Measurements from ENCODE around the gene UPK3A.

The UPK3A gene

DNA sequence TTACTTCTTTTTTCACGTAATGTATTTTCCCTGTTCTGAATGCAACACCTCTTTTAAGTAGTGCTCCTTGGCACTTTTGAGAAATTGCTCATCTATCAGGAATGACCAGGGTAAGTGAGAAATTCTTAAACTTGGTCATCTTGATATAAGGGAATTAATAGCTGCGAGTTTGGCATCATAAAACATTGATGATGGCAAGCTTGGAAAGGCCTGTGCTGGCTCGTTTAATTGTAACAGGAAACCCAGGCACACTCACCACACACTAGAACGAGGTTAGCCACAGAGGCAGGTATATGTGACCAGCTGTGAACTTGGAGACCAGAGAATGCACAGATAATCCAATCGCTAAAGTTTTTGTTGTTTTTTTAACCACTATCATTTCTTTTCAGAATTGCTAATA lies 49.3 kb downstream of the UPK3A start:
- H3K4me3 ChIP-seq (ENCODE audit: low read length), result no peak overlapping the region
- no peak overlapping the region for H3K27ac ChIP-seq (ENCODE audit: low read depth, low read length)
- no peak overlapping the region for H3K9ac ChIP-seq (ENCODE audit: low read length)
- no peaks in the 10 kb centered on the region for H3K27me3 ChIP-seq (ENCODE audit: control insufficient read depth, insufficient read depth, low read length)
- H3K4me1 ChIP-seq (ENCODE audit: control insufficient read depth, insufficient read depth, low read length), result peaks cover 7% of the 10 kb centered on the region
- peaks cover 12% of the 10 kb centered on the region for H3K36me3 ChIP-seq (ENCODE audit: control insufficient read depth, insufficient read depth, low read length)

DNA sequence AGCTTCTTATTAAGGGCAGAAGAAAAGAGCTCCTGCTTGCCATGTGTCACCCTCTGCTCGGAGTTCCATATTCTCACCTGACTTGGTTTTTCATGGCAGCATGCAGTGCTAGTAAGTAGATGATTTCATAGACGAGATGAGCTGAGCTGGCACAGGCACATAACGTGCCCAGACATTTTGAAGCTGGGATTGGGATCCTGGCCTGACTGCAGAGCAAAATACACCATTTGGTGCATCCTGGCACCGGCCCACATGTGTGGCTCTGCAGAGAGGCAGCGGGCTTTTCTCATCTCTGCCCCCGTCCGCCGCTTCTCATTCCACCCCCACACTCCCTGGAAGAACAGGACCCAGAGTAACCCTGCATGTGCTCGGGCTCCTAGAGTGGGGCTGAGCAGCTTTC lies 49.8 kb downstream of the UPK3A start:
- Histone ChIP-seq H3K27ac (ENCODE audit: low read depth, low read length) (no peak overlapping the region), H3K36me3 (ENCODE audit: control insufficient read depth, insufficient read depth, low read length) (peaks cover 12% of the 10 kb centered on the region), H3K4me3 (ENCODE audit: low read length) (no peak overlapping the region), H3K9ac (ENCODE audit: low read length) (no peak overlapping the region), H3K27me3 (ENCODE audit: control insufficient read depth, insufficient read depth, low read length) (no peaks in the 10 kb centered on the region), H3K4me1 (ENCODE audit: control insufficient read depth, insufficient read depth, low read length) (peaks cover 6% of the 10 kb centered on the region)

- Histone ChIP-seq H3K4me3 (ENCODE audit: low read length) (no peak overlapping the region), H3K27me3 (ENCODE audit: control insufficient read depth, insufficient read depth, low read length) (no peaks in the 10 kb centered on the region), H3K9ac (ENCODE audit: low read length) (no peak overlapping the region), H3K4me1 (ENCODE audit: control insufficient read depth, insufficient read depth, low read length) (peaks cover 6% of the 10 kb centered on the region), H3K36me3 (ENCODE audit: control insufficient read depth, insufficient read depth, low read length) (peaks cover 14% of the 10 kb centered on the region), H3K27ac (ENCODE audit: low read depth, low read length) (no peak overlapping the region)
Observed at GRCh38 chr22:45335021-45335818, 50.5 kb downstream of the UPK3A start.

GRCh38 chr22:45335854-45336522 lies 51.2 kb downstream of the UPK3A start:
- H3K27me3 ChIP-seq (ENCODE audit: control insufficient read depth, insufficient read depth, low read length), result no peaks in the 10 kb centered on the region
- H3K36me3 ChIP-seq (ENCODE audit: control insufficient read depth, insufficient read depth, low read length), result peaks cover 10% of the 10 kb centered on the region
- peaks cover 6% of the 10 kb centered on the region for H3K4me1 ChIP-seq (ENCODE audit: control insufficient read depth, insufficient read depth, low read length)
- H3K27ac ChIP-seq (ENCODE audit: low read depth, low read length), result peak overlapping the region; percentile 44
- H3K9ac ChIP-seq (ENCODE audit: low read length), result no peak overlapping the region
- no peak overlapping the region for H3K4me3 ChIP-seq (ENCODE audit: low read length)

- H3K4me3 ChIP-seq (ENCODE audit: low read length), result no peak overlapping the region
- peaks cover 7% of the 10 kb centered on the region for H3K36me3 ChIP-seq (ENCODE audit: control insufficient read depth, insufficient read depth, low read length)
- no peak overlapping the region for H3K9ac ChIP-seq (ENCODE audit: low read length)
- H3K27me3 ChIP-seq (ENCODE audit: control insufficient read depth, insufficient read depth, low read length), result no peaks in the 10 kb centered on the region
- peak overlapping the region; percentile 44 for H3K27ac ChIP-seq (ENCODE audit: low read depth, low read length)
- H3K4me1 ChIP-seq (ENCODE audit: control insufficient read depth, insufficient read depth, low read length), result peaks cover 6% of the 10 kb centered on the region
Observed at GRCh38 chr22:45336971-45337431, 52.3 kb downstream of the UPK3A start.

DNA sequence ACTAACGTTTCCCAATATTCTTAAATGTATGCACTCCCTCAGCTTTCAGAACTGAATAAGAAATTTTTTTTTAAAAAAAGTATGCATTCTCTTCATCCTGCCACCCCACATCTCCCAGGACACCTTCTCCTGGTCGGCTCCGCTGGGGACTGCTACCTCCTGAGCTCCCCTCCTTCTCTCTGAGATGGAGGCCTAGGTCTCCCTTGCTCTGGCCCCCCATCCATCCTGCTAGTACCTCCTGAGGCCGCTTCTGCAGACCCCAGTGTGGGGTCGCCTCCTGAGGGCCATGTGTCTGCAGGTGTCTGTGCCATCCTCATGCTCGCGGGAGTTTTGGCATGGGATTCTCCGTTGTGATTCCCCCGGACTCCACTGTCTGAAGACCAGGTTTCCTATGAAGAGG lies 52.8 kb downstream of the UPK3A start:
- H3K36me3 ChIP-seq (ENCODE audit: control insufficient read depth, insufficient read depth, low read length), result peaks cover 3% of the 10 kb centered on the region
- no peaks in the 10 kb centered on the region for H3K27me3 ChIP-seq (ENCODE audit: control insufficient read depth, insufficient read depth, low read length)
- peaks cover 6% of the 10 kb centered on the region for H3K4me1 ChIP-seq (ENCODE audit: control insufficient read depth, insufficient read depth, low read length)
- no peak overlapping the region for H3K4me3 ChIP-seq (ENCODE audit: low read length)
- no peak overlapping the region for H3K27ac ChIP-seq (ENCODE audit: low read depth, low read length)
- H3K9ac ChIP-seq (ENCODE audit: low read length), result no peak overlapping the region

DNA sequence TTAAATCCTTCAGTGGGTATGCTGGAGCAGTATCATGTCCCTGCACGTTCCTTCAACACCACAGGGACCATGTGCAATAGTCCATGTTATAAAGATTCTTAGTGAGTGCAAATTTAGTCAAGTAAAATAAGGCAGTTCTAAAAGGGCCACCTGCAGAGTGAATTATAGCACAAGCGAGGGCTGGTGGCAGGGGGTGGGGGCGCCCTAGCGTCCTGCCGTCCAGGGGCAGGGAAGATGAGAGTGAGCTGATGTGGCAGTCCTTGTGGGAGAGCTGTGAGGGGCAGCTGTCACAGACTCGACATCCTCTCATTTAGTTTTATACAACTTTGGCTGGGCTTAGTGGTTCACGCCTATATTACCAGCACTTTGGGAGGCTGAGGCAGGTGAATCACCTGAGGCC lies 54.0 kb downstream of the UPK3A start:
- Histone ChIP-seq H3K4me3 (ENCODE audit: low read length) (no peak overlapping the region), H3K36me3 (ENCODE audit: control insufficient read depth, insufficient read depth, low read length) (peaks cover 3% of the 10 kb centered on the region), H3K27ac (ENCODE audit: low read depth, low read length) (no peak overlapping the region), H3K9ac (ENCODE audit: low read length) (no peak overlapping the region), H3K4me1 (ENCODE audit: control insufficient read depth, insufficient read depth, low read length) (peaks cover 6% of the 10 kb centered on the region), H3K27me3 (ENCODE audit: control insufficient read depth, insufficient read depth, low read length) (no peaks in the 10 kb centered on the region)

- H3K36me3 ChIP-seq (ENCODE audit: control insufficient read depth, insufficient read depth, low read length), result peaks cover 3% of the 10 kb centered on the region
- H3K4me1 ChIP-seq (ENCODE audit: control insufficient read depth, insufficient read depth, low read length), result peaks cover 6% of the 10 kb centered on the region
- no peaks in the 10 kb centered on the region for H3K27me3 ChIP-seq (ENCODE audit: control insufficient read depth, insufficient read depth, low read length)
- H3K9ac ChIP-seq (ENCODE audit: low read length), result no peak overlapping the region
- no peak overlapping the region for H3K27ac ChIP-seq (ENCODE audit: low read depth, low read length)
- no peak overlapping the region for H3K4me3 ChIP-seq (ENCODE audit: low read length)
Observed at GRCh38 chr22:45340323-45340722, 55.6 kb downstream of the UPK3A start.

DNA sequence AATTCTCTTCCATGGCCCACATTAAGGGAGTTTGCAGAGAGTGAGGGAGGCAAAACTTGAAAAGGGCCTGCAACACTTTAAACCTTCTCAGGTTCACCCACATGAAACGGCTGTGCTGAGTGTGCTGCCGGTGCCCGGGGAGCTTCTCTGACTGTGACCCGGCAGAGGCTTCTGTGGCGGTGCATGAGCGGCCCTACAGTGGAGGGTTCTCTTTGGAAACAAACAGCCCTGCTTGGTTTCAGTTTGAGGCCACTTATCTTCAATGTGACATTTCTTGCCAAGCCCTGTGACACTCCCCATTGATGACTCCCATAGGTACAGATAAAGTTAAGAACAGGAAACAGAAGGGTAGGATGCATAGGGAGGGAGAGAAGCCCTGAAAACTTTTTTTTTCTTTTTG lies 56.7 kb downstream of the UPK3A start:
- no peak overlapping the region for H3K27ac ChIP-seq (ENCODE audit: low read depth, low read length)
- H3K4me1 ChIP-seq (ENCODE audit: control insufficient read depth, insufficient read depth, low read length), result peaks cover 6% of the 10 kb centered on the region
- H3K4me3 ChIP-seq (ENCODE audit: low read length), result no peak overlapping the region
- no peaks in the 10 kb centered on the region for H3K27me3 ChIP-seq (ENCODE audit: control insufficient read depth, insufficient read depth, low read length)
- peaks cover 5% of the 10 kb centered on the region for H3K36me3 ChIP-seq (ENCODE audit: control insufficient read depth, insufficient read depth, low read length)
- no peak overlapping the region for H3K9ac ChIP-seq (ENCODE audit: low read length)

- peaks cover 5% of the 10 kb centered on the region for H3K36me3 ChIP-seq (ENCODE audit: control insufficient read depth, insufficient read depth, low read length)
- H3K27me3 ChIP-seq (ENCODE audit: control insufficient read depth, insufficient read depth, low read length), result no peaks in the 10 kb centered on the region
- H3K4me1 ChIP-seq (ENCODE audit: control insufficient read depth, insufficient read depth, low read length), result no peaks in the 10 kb centered on the region
- no peak overlapping the region for H3K4me3 ChIP-seq (ENCODE audit: low read length)
- H3K9ac ChIP-seq (ENCODE audit: low read length), result no peak overlapping the region
- H3K27ac ChIP-seq (ENCODE audit: low read depth, low read length), result no peak overlapping the region
Observed at GRCh38 chr22:45343143-45343542, 58.4 kb downstream of the UPK3A start.

- H3K4me3 ChIP-seq (ENCODE audit: low read length), result no peak overlapping the region
- no peaks in the 10 kb centered on the region for H3K27me3 ChIP-seq (ENCODE audit: control insufficient read depth, insufficient read depth, low read length)
- peaks cover 5% of the 10 kb centered on the region for H3K36me3 ChIP-seq (ENCODE audit: control insufficient read depth, insufficient read depth, low read length)
- no peaks in the 10 kb centered on the region for H3K4me1 ChIP-seq (ENCODE audit: control insufficient read depth, insufficient read depth, low read length)
- H3K9ac ChIP-seq (ENCODE audit: low read length), result no peak overlapping the region
- no peak overlapping the region for H3K27ac ChIP-seq (ENCODE audit: low read depth, low read length)
Observed at GRCh38 chr22:45344334-45344733, 59.6 kb downstream of the UPK3A start.

Data from rectal smooth muscle tissue (tissue), 1 donor.